GM12872 (cell line): ENCODE measurements around the gene PYGB.

Experiments used
- TF ChIP-seq, protein P1 (sequence below): IDR thresholded peaks from 3 replicates; pipeline ENCODE4 v1.5.1; 2011; ENCODE audit warnings: low read depth, mild to moderate bottlenecking, low read length, moderate library complexity; ENCODE audit not compliant: insufficient read depth

Gene PYGB

DNA sequence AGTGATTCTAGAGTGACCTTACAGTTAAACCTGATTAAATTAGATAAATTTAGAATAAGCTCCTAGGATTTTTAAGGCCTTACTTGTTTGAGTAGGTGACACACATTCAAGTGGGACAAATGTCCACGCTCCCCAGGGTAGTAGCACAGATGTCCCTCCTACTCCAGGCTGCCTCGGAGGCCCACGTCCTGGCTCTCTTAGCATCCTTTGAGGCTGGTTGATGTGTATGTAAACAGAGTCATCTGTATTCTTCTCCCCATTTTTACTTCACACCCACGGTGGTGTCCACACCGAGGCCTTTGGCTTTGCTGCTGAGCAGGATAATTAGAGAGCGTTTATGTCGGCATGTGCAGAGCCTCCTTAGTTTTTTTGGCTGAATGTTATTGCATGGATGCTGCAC is 36.6 kb upstream of the PYGB start:
- TF ChIP-seq, protein P1, sequence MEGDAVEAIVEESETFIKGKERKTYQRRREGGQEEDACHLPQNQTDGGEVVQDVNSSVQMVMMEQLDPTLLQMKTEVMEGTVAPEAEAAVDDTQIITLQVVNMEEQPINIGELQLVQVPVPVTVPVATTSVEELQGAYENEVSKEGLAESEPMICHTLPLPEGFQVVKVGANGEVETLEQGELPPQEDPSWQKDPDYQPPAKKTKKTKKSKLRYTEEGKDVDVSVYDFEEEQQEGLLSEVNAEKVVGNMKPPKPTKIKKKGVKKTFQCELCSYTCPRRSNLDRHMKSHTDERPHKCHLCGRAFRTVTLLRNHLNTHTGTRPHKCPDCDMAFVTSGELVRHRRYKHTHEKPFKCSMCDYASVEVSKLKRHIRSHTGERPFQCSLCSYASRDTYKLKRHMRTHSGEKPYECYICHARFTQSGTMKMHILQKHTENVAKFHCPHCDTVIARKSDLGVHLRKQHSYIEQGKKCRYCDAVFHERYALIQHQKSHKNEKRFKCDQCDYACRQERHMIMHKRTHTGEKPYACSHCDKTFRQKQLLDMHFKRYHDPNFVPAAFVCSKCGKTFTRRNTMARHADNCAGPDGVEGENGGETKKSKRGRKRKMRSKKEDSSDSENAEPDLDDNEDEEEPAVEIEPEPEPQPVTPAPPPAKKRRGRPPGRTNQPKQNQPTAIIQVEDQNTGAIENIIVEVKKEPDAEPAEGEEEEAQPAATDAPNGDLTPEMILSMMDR: no peak

DNA sequence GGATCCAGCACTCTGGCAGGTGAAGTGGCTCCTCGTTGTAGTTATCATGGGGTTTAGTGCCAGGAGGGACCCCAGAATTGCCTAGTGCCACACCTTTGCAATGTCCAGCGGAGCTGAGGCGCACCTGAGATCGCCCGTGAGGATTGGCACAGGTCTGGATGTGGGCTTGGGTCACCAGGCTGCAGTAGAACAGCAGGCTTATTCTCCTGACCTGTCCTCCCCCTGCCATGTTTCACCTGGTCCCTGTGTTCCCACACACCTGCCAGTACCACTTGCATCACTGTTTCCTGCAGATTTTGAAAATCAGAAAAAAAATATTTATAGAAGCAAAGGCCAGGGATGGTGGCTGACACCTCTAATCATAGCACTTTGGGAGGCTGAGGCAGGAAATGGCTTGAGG is 35.6 kb upstream of the PYGB start:
- TF ChIP-seq, protein P1: no peak

DNA sequence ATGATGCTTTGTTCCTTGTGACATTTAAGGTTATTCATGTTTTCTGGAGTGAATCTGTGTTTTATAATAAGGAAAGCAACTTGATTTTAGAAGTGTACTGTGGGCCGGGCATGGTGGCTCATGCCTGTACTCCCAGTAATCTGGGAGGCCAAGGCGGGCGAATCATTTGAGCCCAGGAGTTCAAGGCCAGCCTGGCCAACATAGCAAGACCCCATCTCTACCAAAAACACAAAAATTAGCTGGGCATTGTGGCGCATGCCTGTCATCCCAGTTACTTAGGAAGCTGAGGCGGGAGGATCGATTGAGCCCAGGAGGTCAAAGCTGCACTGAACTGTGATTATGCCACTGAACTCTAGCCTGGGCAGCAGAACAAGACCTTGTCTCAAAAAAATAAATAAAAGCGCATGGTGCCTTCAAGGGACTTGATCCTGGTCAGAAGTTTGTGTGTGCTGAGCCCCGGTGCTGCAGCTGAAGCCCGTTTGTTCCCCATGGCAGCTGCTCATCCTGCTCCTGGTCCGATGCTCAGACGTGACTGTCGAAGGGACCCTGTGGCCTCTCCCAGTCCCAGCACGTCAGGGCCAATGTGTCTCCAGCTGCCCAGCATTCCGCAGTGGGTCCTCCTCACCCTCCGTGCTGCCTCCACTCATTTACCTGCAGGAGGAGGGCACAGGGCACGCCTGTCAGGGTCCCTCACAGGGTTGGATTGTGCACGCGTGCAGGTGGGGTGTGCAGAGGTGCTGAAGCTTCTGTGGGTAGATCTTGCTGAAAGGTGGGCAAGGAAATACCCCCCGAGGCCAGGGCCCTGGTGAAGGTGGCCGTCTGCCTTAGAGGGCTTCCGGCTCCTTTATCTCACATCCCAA is 34.1 kb upstream of the PYGB start:
- TF ChIP-seq, protein P1: no peak

DNA sequence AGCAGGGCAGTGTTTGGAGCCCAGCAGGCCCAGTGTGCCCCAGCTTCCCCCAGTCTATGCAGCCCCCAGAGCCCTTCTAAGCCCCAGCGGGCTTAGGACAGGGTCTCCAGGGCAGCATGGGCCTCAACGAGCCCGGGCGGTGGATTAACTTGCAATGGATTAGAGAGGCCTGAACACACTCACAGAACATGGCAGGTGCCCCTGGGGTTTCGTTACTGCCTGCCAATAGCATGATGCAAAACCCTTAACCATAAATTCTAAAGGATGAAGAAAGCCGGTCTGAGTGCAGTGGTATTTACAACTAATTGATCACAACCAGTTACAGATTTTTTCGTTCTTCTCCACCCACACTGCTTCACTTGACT is 33.5 kb upstream of the PYGB start:
- TF ChIP-seq, protein P1: no peak

DNA sequence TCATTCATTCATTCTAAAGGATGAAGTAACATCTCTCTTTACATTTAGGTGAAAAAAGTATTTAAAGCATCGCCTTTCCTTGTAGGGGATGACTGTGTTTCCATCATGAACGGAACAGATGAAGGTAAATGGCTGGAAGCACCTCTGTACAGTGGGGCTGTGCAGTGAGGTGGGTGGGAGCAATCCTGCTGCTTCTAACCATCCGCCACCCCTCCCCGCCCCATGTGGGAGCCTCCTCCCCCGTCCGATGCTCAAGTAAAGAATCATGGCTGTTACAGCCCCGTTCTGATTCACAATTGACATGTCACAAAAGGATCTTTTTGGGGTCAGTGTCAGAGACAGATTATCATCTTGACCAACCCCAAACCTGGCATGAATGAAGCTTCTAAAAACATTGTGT is 33.1 kb upstream of the PYGB start:
- TF ChIP-seq, protein P1: no peak

DNA sequence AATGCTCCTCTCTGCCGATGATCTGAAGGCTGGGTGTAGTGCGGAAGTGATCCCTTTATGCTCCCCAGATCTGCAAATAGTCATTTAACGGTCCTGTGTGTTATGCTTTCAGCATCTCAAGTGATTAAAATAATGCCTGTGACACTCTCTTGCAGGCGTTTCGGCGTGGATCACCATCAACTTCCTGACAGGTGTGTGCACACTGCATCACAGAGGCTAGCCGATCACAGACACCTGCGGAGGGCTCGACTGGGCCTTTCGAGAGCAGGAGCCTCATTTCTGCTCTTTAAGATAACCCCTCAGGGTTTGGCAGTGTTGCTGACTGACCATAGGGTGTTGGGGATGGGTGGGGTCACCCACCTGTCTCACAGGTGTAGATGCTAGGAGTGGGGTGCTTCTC is 32.4 kb upstream of the PYGB start:
- TF ChIP-seq, protein P1: no peak

DNA sequence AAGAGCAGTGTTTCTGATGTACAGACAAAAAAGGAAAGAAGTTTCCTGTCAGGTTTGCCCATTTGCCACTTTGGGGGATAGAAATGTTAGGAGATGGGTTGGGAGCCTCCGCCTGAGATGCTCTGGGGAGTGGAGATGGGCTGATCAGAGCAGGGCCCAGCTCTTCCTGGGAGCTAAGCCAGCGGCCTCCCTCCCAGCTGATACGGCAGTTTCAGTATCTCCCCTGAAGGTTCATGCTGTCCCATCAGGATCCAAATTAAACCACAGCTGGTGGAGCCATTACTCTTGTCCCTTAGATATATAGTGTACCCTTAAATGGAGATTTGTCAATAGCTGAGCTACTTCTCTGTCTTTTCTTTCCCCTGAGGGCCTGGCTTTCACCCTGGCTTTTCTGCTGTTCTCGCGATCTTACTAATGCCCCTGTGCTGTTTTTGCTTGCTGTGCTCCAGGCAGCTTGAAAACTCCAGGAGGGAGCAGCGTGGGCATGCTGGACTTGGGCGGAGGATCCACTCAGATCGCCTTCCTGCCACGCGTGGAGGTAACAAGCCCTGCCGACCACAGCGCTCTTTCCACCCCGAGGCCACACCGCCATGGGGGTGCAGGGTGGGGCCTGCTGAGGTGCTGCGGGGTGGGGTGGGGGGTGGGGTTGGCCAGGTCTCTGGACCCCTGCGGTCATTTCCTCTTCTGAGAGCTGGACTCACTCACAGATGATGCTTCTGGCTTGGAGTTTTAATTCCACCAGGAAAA is 31.5 kb upstream of the PYGB start:
- TF ChIP-seq, protein P1: no peak
